Stimulated activated CD8-positive, alpha-beta memory T cell treated with anti-CD3 and anti-CD28 coated beads, Interleukin-4, amount 100 ng/mL, for 24 hours (primary cell): ENCODE measurements around the gene SPAST.
"Not testable (repeated sequence)": the region's sequence is repeated elsewhere in the genome, so short reads cannot be mapped to it uniquely, and the experiment has no call there.

Source experiments
- DNase-seq: peaks from one replicate; pipeline ENCODE4 v3.0.0-alpha.2; 2020; ENCODE audit warnings: low read depth

The SPAST gene, protein sequence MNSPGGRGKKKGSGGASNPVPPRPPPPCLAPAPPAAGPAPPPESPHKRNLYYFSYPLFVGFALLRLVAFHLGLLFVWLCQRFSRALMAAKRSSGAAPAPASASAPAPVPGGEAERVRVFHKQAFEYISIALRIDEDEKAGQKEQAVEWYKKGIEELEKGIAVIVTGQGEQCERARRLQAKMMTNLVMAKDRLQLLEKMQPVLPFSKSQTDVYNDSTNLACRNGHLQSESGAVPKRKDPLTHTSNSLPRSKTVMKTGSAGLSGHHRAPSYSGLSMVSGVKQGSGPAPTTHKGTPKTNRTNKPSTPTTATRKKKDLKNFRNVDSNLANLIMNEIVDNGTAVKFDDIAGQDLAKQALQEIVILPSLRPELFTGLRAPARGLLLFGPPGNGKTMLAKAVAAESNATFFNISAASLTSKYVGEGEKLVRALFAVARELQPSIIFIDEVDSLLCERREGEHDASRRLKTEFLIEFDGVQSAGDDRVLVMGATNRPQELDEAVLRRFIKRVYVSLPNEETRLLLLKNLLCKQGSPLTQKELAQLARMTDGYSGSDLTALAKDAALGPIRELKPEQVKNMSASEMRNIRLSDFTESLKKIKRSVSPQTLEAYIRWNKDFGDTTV

DNA sequence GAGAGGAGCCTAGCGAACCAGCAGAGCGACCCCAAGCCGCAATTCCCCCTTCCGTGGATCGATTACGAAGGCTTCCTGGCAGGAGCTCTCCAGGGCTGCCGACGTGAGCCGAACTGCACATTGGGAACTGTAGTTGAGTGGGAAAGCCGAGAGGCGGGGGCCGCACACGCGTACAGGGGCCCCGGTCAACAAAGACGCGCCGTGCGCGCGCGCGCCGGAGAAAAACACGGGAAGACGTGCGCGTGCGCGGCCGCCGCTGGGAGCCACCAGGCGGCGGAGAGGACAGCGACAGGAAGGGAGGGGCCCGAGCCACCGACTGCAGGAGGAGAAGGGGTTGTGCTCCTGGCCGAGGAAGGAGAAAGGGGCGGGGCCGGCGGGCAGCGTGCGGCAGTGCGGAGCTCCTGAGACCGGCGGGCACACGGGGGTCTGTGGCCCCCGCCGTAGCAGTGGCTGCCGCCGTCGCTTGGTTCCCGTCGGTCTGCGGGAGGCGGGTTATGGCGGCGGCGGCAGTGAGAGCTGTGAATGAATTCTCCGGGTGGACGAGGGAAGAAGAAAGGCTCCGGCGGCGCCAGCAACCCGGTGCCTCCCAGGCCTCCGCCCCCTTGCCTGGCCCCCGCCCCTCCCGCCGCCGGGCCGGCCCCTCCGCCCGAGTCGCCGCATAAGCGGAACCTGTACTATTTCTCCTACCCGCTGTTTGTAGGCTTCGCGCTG lies at the start of gene SPAST:
TSS of gene SPAST (plus strand) at position 247 of the 711 bp plus-strand sequence. CDS start at position 523, 276 bp downstream.
- peak; percentile 97 for DNase-seq

DNA sequence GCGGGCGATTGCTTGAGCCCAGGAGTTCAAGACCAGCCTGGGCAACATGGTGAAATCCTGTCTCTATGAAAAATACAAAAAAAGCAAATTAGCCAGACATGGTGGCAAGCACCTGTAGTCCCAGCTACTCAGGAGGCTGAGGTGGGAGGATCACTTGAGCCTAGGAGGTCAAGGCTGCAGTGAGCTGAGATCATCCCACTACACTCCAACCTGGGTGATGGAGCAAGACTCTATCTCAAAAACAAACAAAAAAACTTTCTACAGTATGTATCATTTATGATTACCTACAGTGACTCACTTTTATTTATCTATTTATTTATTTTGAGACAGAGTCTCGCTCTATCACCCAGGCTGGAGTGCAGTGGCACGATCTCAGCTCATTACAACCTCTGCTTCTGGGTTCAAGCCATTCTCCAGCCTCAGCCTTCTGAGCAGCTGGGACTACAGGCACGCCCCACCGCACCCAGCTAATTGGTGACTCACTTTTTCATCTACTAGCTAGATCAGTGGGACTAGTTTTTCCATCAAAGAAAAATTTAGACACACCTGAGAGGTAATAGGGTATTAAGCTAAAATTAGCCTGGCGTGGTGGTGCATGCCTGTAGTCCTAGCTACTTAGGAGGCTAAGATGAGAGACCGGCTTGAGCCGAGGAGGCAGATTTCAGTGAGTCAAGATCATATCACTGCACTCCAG lies 44.4 kb upstream of the SPAST start:
- not testable (repeated sequence) for DNase-seq

DNA sequence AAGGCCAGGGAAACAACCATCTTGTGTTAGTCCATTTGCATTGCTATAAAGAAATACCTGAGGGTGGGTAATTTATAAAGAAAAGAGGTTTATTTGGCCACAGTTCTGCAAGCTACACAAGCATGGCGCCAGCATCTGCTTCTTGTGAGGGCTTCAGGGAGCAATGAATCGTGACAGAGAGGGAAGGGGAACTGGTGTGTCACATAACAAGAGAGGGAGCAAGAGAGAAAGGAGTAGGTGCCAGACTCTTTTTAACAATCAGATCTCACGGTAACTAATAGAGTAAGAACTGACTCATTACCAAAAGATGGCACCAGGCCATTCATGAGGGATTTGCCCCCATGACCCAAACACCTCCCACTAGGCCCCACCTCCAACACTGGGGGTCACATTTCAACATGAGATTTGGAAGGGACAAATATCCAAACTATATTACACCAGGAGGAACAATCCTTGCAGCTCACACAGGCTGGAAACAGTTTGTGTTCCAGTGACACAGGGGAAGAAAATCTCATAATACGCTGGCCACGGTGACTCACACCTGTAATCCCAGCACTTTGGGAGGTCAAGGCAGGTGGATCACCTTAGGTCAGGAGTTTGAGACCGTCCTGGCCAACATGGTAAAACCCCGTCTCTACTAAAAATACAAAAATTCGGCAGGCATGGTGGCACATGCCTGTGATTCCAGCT lies 29.0 kb upstream of the SPAST start:
- not testable (repeated sequence) for DNase-seq

DNA sequence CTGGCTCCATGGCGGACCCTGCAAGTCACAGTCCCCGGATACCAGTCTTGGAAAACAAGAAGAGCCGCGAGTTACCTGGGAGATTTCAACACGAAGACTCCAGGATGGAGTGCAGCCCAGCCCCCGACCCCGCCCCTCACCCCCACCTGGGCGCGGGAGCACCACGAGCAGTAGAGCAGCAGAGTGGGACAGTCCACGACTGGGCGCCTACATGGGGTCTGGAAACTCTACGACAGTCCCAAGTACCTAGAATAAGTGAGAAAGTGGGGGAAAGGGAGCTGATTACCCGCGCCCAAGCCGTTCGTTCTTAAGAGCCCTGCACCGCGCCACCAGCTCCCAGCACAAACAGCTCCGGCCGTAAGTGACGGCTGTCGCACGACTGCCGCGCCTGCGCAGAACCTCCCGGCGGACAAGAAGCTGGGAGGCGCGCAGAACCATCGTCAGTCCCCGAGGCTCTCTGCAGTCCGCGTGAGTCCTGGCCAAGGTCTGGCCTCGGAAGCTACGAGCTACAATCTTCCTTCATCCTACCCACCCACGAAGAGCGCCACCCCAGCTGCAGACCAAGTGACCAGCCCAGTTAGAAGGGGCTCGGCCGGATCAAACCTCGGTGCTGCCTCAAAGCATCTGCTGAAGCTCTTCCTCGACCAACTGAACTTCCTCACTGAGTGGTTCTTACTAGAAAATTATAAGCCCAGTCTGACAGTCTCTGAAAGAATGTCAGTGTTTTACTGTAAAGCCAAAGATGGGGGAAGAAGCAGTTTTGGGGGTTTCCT lies 23.7 kb upstream of the SPAST start, which contains the start of gene DPY30:
TSS of gene DPY30 (minus strand) at position 359 of the 773 bp plus-strand sequence. CDS start at position 10, 349 bp downstream.
- DNase-seq: peak; percentile 87

DNA sequence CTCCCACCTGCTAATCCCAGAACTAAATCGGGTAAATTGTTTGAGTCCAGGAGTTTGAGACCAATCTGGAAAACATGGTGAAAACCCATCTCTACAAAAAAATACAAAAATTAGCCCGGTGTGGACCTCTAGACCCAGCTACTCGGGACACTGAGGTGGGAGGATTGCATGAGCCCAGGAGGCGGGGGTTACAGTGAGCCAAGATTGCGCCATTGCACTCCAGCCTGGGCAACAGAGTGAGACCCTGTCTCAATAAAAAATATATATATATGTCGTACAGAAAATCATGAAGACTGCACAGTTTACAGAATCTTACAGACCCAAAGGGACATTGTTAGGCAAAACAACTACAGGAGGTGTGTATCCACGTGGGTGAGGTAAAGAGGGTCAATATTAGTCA lies 19.8 kb upstream of the SPAST start:
- DNase-seq: no peak

DNA sequence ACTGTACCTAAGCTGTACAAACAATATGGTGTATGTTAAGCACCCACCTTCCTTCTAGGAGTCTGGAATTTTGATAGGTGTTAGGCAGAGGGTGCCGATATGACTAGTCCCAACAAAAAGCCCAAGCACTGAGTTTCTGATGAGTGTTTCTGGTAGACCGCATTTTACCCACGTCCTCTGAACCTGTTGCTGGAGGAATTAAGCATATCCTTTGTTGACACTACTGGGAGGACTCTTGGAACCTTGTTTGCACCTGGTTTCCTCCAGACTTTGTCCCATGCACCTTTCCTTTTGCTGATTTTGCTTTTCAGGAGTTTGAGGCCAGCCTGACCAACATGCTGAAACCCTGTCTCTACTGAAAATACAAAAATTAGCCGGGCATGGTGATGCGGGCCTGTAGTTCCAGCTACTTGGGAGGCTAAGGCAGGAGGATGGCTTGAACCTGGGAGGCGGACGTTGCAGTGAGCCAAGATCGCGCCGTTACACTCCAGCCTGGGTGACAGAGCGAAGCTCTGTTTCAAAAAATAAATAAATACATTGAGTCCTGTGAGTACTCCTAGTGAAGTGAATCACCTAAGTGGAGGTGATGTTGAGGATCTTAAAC lies 11.4 kb upstream of the SPAST start:
- no peak for DNase-seq

DNA sequence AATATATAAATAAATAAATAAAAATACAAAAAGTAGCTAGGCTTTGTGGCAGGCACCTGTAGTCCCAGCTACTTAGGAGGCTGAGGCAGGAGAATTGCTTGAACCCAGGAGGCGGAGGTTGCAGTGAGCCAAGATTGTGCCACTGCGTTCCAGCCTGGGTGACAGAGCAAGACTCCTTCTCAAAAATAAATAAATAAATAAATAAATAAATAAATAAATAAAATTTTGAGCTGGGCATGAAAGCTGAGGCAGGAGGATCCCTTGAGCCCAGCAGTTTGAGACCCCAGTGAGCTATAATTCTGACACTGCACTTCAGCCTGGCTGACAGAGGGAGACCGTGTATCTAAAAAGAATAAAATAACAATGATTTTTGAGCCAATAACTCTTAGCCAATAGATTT lies 8.8 kb upstream of the SPAST start:
- DNase-seq: not testable (repeated sequence)

DNA sequence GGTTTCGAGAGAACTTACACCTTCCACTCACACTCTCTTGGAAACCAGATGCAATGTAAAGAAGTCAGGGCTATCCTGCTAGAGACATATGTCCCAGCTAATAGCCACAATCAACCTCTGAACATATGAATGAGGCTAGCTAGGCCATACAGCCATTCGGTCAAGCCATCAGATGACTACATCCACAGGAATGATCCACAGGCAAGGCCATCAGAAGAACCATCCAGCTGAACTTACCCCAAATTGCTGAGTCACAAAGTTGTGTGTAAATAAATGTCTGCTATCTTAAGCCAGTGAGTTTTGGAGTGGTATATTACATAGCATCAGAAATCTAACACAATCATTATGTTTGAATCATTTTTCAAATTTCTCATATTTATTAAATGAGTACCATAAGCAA lies 5.2 kb upstream of the SPAST start:
- DNase-seq: no peak

DNA sequence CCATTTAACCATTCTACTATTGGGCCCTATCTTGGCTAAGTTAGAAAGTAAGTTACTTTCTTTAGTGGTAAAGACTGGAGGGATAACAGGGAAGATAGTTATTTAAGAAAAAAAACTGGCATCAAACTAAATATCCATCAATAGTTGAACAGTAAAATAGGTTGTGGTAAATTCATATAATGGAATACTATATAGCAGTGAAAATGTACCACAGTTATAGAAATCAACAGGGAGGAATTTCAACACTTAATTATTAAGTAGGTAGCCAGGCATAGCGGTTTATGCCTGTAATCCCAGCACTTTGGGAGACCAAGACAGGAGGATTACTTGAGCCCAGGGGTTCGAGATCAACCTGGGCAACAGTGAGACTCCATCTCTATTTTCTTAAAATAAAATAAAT lies 3.1 kb upstream of the SPAST start:
- no peak for DNase-seq

DNA sequence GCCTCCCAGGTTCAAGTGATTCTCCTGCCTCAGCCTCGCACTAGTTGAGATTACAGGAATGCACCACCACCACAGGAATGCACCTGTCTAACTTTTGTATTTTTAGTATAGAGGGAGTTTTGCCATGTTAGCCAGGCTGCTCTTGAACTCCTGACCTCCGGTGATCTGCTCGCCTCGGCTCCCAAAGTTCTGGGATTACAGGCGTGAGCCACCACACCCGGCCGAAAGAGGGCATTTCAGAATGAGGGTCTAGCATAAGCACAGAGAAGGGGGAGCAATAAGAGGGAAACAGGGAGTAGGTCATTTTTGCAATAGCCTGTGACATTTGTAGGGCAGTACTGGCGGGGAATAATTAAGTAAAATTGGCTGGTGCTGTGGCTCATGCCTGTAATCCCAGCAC lies 1.9 kb upstream of the SPAST start:
- no peak for DNase-seq

DNA sequence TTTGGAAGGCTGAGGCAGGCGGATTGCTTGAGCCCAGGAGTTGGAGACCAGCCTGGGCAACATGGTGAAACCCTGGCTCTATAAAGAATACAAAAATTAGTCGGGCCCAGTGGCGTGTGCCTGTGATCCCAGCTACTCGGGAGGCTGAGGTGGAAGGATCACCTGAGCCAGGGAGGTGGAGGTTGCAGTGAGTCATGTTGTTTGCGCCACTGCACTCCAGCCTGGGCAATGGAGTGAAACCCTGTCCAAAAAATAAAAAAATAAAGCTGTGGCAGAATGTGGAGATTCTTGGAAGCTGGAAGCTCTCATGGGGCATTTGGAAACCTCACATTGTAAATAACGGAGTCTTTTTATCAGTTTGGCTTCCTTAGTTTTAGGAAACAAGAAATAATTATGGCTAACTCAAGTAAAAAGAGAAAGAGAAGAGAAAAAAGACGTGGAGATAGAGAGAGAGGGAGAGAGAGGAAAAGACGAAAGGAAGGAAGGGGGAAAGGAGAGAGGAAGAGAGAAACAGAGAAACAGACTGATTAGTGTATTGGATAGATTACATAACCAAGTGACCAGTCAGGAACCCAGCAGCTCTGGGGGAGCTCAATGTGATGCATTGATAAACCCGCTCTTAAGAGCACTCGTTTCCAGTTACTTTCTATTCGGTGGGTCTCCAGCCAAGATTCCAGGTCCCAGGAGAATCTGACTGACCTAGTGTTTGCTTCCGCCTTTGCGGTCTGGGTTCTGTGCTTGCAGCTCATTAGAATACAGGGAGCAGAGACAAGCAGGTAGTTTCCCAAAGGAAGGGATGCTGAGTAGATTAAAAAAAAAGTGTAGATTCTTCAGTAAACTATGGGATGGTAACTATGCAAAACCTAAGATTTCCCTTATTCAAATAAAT lies 1.1 kb upstream of the SPAST start:
- no peak for DNase-seq

DNA sequence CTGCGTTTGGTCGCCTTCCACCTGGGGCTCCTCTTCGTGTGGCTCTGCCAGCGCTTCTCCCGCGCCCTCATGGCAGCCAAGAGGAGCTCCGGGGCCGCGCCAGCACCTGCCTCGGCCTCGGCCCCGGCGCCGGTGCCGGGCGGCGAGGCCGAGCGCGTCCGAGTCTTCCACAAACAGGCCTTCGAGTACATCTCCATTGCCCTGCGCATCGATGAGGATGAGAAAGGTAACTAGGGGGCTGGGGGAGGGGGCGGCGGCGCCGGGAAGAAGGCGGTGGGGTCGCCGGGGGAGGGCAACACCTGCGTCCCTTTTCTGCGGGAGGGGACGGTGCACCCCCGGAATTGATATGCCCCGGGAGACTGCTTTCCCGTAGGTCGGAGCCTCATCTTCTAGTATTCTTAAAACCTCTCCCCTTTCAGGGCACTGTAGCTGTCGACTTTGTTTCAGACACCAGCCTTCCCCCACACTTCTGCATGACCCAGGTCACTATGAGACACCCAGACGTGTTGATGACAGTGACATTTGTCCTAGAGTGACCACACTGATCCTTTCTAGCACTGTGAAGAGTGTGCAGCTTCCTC lies 755 bp downstream of the SPAST start:
- no peak for DNase-seq

DNA sequence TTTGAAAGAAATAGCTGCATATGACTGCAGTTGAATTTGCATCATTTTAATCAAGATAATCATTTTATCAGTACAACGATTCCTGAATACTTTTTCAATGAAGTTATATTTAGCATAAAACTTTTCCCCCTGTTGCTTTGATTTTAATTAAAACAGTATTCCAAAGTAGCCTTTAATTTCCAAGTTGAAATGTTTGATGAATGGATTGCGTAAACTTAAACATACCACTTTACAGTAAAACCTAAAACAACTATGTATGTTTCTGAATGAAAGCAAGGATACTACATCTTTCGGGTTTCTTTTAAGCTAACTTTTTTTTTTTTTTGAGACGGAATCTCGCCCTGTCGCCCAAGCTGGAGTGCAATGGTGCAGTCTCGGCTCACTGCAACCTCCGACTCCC lies 1.4 kb downstream of the SPAST start:
- DNase-seq: no peak

DNA sequence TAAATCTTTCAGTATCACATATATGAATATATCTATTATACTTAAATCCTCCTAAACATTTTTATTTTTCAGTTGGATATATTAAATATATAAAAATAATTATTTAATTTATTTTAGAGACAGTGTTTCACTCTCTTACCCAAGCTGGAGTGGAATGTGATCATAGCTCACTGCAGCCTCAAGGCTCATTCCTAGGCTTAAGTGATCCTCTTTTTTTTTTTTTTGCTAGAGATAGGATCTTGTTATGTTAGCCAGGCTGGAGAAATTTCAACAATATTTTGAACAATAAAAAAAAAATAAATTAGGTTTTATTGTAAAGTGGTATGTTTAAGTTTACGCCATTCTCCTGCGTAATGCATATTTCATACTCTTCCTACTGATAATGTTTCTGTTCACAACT lies 4.2 kb downstream of the SPAST start:
- DNase-seq: no peak

DNA sequence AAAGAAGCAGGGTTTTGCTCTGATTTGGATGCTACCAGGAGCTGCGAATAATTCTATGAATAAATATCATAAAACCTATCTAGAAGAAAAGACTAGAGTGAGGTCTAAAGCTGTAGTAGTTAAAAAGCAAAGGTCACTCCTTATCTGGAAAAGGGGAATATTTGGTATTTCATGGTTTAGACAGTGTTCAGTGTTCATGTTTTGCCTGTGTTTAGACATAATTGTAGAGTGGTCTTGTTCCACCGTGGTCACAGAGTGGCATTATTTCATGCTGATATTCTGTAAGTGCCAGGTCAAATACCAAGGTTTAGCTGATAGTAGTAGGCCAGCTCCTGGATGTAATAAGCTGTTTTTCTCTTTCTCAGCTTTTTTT lies 10.8 kb downstream of the SPAST start:
- no peak for DNase-seq

DNA sequence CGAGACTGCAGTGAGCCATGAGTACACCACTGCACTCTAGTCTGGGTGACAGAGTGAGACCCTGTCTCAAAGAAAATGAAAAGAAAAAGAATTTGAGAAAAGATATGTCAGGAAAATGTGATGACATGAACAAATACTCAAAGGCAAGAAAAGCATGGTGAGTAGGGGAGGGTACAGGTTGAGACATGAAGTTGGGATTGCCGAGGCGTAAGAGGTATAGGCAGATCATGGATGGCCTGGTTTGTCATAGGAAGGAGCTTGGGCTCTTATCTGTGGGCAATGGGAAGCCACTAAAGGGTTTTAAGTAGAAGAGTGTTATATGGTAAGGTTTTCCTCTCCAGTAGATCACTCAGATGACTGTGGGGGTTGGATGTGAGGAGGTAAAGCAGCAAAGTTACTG lies 32.3 kb downstream of the SPAST start:
- no peak for DNase-seq

DNA sequence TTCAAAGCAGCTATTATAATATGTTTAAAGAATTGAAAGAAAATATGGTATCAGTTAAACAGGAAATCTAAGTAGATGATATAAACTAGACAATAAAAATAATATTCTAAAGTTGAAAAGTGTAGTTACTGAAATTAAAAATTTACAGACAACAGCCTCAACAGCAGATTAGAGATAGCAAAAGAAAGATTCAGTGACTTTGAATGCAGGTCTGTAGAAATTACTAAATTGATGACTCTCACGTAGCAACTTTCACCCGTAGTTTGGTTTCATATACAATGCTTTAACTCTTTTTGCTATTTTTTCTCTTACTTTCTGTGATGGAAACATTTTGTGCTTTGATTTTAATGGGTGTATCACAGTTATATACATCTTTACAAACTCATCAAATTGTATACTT lies 44.8 kb downstream of the SPAST start:
- DNase-seq: no peak

DNA sequence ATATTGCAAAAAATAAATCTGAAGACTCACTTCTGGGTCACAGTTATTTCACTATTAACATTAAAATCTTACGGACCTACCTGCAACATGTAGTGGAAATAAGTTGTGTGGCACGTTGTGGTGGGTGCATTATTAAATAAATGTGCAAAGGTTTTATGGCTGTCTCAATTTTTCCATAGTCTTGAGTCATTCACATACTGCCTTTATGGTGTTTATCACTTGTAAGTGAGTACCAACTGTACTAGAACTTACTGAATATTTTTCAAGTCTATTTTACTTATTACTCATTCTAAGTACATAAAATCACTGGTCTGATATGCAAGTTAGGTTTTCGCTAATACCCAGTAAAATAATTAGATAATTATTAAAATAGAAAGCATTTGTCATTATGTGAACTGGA lies 54.7 kb downstream of the SPAST start:
- no peak for DNase-seq

DNA sequence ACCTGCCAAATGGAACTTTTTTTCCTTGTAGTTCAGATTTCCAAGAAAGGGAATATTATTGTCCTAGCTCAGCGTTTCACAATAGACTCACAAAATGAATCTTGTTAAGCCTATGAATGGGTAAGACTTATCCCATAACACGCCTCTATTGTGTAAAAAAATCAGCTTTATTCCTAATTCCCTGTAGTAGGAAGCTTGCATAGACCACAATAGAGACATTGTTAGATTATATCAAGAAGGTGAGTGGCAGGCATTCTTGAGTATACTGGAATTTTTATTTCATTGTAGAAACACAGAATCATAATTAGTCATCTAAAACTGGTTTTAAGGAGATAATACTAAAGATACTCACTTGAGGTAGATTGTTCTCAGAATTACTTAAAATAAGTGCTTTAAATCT lies 55.8 kb downstream of the SPAST start:
- no peak for DNase-seq
